Right hindlimb (tissue), 1 donor: ENCODE results near the gene NPTX1.

ENCODE experiments used
- DNase-seq: peaks from one replicate; pipeline ENCODE4 v3.0.0-alpha.2; 2018

Gene NPTX1

GRCh38 chr17:80477647-80478478 lies 1.5 kb upstream of the NPTX1 start:
- DNase-seq = peak; percentile 65

- no peak for DNase-seq
Observed at GRCh38 chr17:80476877-80477646, 655 bp upstream of the NPTX1 start.

- DNase-seq = no peak
Observed at GRCh38 chr17:80474961-80475909, 1.2 kb downstream of the NPTX1 start.

- DNase-seq = no peak
Observed at GRCh38 chr17:80474231-80474960, 2.0 kb downstream of the NPTX1 start.

GRCh38 chr17:80473701-80474100 lies 2.7 kb downstream of the NPTX1 start:
- no peak for DNase-seq

- no peak for DNase-seq
Observed at GRCh38 chr17:80472996-80473395, 3.4 kb downstream of the NPTX1 start.

GRCh38 chr17:80471922-80472321 lies 4.5 kb downstream of the NPTX1 start:
- DNase-seq = no peak

GRCh38 chr17:80470603-80471002 lies 5.8 kb downstream of the NPTX1 start:
- no peak for DNase-seq

GRCh38 chr17:80469667-80470066 lies 6.7 kb downstream of the NPTX1 start:
- no peak for DNase-seq

- no peak for DNase-seq
Observed at GRCh38 chr17:80468781-80469493, 7.5 kb downstream of the NPTX1 start.

GRCh38 chr17:80468242-80468641 lies 8.2 kb downstream of the NPTX1 start:
- no peak for DNase-seq

GRCh38 chr17:80466188-80466705 lies 10.2 kb downstream of the NPTX1 start:
- DNase-seq = no peak

GRCh38 chr17:80465327-80465974 lies 11.0 kb downstream of the NPTX1 start:
- DNase-seq = peak; percentile 55

- DNase-seq = no peak
Observed at GRCh38 chr17:80464486-80464885, 11.9 kb downstream of the NPTX1 start.

GRCh38 chr17:80463784-80464400 lies 12.5 kb downstream of the NPTX1 start:
- DNase-seq = no peak

GRCh38 chr17:80461528-80462160 lies 14.8 kb downstream of the NPTX1 start:
- no peak for DNase-seq

GRCh38 chr17:80460429-80460834 lies 16.0 kb downstream of the NPTX1 start:
- DNase-seq = no peak

GRCh38 chr17:80459234-80459633 lies 17.2 kb downstream of the NPTX1 start:
- no peak for DNase-seq

- no peak for DNase-seq
Observed at GRCh38 chr17:80458016-80458415, 18.4 kb downstream of the NPTX1 start.
